GM19035 (cell line): ENCODE data around the gene LAMA3.

Experiments
- ATAC-seq: cut with Tn5 transposase; IDR thresholded peaks from one replicate; pipeline ENCODE4 v1.9.1; 2021; ENCODE audit not compliant: unreplicated experiment

The LAMA3 gene

GRCh38 chr18:23776306-23776705, 87.1 kb downstream of the LAMA3 start:
- ATAC-seq, result no peak

- no peak for ATAC-seq
Measured at GRCh38 chr18:23778828-23779227, 89.6 kb downstream of the LAMA3 start.

GRCh38 chr18:23779696-23780303, 90.5 kb downstream of the LAMA3 start:
- ATAC-seq, result no peak

- ATAC-seq, result no peak
Measured at GRCh38 chr18:23784832-23785245, 95.6 kb downstream of the LAMA3 start.

GRCh38 chr18:23793051-23793450, 103.8 kb downstream of the LAMA3 start:
- ATAC-seq, result no peak

- ATAC-seq, result no peak
Measured at GRCh38 chr18:23793985-23794867, 105.0 kb downstream of the LAMA3 start.

GRCh38 chr18:23798249-23798648, 109.0 kb downstream of the LAMA3 start:
- no peak for ATAC-seq

GRCh38 chr18:23798824-23799223, 109.6 kb downstream of the LAMA3 start:
- ATAC-seq, result no peak

- ATAC-seq, result no peak
Measured at GRCh38 chr18:23799540-23799939, 110.3 kb downstream of the LAMA3 start.

GRCh38 chr18:23800902-23801301, 111.6 kb downstream of the LAMA3 start:
- ATAC-seq, result no peak

GRCh38 chr18:23802817-23803216, 113.6 kb downstream of the LAMA3 start:
- ATAC-seq, result no peak

GRCh38 chr18:23803755-23804154, 114.5 kb downstream of the LAMA3 start:
- ATAC-seq, result no peak

GRCh38 chr18:23805898-23806297, 116.6 kb downstream of the LAMA3 start:
- ATAC-seq, result no peak

GRCh38 chr18:23809415-23809814, 120.2 kb downstream of the LAMA3 start:
- ATAC-seq, result no peak

GRCh38 chr18:23810396-23810795, 121.1 kb downstream of the LAMA3 start:
- ATAC-seq, result peak; percentile 52

GRCh38 chr18:23811176-23811575, 121.9 kb downstream of the LAMA3 start:
- ATAC-seq, result no peak

- ATAC-seq, result no peak
Measured at GRCh38 chr18:23812546-23813440, 123.5 kb downstream of the LAMA3 start.

GRCh38 chr18:23814991-23815614, 125.8 kb downstream of the LAMA3 start:
- no peak for ATAC-seq

- no peak for ATAC-seq
Measured at GRCh38 chr18:23816021-23816420, 126.8 kb downstream of the LAMA3 start.

- no peak for ATAC-seq
Measured at GRCh38 chr18:23816740-23817139, 127.5 kb downstream of the LAMA3 start.

GRCh38 chr18:23819001-23819400, 129.7 kb downstream of the LAMA3 start:
- no peak for ATAC-seq
